HuH-7.5 (cell line): Measurements from ENCODE around the gene RBM19.
A peak's percentile ranks its signal among the peaks of the same experiment; 100 is the strongest.
"Not testable (repeated sequence)": the region's sequence is repeated elsewhere in the genome, so short reads cannot be mapped to it uniquely, and the experiment has no call there.

Experiments
- DNase-seq: peaks from one replicate; pipeline ENCODE4 v3.0.0; 2011; ENCODE audit warnings: low spot score

Gene RBM19

DNA sequence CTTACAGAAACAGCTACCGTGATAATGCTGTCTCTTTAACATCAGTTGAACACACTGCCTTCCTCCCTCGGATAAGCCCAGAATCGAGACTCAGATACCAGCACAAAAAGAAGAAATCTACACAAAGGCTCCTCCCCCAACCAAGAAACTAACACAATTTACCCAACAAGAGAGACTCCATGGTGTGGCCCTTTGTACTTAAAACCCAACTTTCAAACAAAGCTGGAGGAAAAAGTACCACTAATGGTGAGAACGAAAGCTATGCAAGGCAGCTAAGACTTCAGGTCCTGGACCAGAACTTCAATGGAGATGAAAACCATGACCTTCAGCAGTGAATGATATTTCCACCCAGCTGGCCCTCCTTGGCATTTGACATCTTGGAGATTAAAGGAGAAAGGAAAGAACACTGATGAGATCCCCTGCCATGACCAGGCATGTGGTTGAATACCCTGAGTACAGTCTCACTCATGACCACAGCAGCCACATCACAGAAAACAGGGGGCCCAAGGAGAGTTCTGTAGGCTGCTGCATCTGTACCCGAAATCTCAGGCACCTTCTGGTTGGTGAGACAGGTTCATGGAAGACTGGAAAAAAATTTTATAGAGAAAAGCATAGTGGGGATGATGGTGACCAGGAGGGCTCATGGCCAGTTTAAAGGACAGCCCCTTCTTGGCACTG, 36.7 kb downstream of the RBM19 start:
- no peak for DNase-seq

DNA sequence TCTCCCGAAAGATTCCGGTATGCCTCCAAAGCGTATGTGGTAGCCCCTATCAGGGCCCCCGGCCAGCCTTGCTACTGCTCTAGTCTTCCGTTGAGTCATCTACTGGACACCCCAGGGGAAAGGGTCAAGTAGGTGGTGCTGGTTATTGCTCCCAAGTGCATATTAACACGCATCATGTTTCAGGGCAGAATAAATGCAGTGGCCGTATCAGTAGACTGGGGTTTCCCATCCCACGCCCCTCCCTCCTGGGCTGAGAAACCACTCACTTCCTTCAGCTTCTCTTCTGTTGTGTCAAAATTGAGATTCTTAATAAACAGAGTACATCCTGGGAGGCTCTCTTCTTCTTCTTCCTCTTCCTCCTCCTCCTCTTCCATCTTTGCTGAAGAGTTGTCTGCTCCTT, 39.3 kb downstream of the RBM19 start:
- DNase-seq, result no peak

DNA sequence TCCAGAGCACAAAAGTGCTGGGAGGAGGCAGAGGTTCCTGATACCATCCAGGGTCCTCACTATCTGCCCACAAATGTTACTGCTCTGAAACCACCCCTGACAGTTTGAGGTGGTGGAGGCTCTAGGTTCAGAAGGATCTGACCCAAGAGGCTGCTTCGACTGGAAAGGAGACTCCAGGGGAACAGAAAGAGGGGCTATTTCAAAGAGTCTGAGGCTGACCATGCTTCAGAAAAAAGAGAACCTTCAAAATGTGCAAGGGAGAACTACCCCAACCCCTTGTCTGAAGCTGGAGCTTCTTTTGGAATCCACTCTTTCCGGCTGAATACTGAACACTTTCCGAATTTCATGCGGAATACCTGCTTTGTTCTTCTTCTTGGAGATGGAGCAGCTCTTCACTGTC, 41.8 kb downstream of the RBM19 start:
- DNase-seq, result no peak

DNA sequence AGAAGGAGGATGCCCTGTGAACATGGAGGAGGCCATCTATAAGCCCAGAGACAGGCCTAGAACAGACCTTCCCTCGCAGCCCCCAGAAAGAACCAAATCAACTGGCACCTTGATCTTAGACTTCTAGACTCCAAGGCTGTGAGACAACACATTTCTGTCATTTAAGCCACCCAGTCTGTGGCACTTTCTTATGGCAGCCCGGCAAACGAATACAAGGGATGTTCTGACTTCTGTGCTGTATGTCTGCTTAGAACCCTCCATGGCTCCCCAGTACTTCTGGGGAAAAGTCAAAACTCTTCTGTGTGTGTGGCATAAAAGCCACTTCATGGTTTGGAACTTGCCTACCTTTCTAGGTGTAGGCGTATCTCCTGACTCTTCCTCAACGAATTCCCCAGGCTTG, 42.9 kb downstream of the RBM19 start:
- DNase-seq, result no peak

DNA sequence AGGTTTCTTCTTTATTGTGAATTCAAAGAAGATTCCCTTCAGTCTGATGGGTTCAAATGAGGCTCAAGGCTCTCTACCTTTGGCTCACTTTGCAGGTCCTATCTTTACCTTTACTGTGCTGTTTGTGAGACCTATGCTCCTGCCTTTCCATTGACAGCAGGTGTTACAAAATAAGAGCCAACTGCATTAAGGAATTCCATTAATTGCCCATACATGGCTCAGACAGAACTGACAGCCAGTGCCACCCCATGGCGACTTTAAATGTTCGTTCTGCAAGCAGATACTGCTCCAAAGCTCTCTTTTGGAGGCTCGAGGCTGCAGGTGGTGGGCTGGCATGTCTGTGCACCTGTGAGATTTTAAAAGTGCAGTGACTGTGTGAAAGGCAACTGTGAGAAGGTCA, 44.7 kb downstream of the RBM19 start:
- no peak for DNase-seq

DNA sequence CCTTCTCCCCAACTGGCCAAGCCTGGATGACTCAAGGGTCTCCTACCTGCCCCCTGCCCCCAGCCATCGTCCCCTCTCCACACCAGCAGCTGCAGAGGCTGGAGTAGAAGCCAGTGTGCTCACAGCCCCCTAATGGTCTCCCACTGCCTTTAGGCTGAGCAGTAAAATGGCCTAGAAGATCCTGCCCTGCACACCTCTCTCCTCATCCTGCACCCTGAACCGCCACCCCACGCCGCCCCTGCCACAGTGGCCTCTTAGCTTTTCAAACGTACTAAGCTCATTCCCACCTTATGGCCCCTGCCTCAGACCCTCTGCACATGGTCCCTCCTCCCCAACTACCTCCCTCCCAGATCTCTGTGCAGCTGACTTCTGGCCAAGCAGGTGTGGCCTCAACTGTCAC, 46.3 kb downstream of the RBM19 start:
- DNase-seq, result no peak

DNA sequence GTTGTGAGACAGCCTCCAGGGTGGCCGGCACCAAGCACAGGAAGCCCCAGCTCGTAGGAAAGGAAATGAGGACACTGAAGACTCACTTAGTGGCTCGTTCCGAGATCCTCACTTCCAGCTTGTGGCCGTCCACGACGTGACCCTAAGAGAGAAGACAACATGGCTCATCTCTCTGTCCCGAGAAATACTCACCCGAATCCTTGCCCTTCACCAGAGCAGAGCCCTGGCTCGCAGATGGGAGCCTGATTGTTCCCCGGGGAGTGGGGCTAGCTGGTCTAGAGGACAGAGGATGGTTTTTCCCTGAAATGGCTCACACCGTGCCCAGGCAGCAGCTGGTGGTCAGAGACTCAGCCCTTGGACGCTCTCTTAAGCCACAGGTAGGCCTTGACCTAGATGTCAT, 47.8 kb downstream of the RBM19 start:
- no peak for DNase-seq

DNA sequence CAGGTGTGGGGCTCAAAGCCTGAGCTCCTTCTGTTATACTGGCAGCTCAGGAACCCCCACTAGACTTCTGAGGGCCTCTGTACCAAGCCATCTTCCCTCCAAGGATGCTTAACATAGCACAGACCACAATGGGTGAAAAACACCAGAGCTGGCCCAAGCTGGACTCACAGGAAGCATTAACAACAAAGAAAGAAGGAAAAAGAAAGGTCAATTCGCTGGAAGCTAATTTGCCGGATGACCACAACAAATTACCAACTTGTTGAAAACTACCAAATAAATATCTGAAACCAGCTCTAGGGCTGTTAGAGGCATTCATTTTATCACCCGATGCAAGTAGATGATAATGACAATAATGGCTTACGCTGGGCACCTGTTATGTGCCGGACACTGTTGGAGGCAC, 48.7 kb downstream of the RBM19 start:
- DNase-seq, result no peak

DNA sequence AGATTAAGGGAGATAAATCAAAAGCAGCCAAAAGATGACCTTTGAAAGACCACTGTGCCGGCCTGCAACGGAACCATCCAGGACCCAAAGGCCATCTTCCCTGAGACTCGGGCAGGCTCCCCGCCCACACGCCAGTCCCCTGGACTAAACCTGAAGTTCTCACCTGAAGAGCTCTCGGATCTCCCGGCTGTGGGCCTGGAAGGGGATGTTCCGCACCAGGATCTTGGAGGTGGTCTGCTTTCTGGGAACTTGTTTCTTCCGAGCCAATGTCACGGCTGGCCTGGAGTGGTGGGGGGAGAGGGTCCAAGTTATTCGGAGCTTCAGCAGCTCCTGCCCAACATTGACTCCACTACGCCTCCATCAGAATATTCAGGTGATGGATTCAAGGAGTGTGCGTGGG, 51.3 kb downstream of the RBM19 start:
- no peak for DNase-seq

DNA sequence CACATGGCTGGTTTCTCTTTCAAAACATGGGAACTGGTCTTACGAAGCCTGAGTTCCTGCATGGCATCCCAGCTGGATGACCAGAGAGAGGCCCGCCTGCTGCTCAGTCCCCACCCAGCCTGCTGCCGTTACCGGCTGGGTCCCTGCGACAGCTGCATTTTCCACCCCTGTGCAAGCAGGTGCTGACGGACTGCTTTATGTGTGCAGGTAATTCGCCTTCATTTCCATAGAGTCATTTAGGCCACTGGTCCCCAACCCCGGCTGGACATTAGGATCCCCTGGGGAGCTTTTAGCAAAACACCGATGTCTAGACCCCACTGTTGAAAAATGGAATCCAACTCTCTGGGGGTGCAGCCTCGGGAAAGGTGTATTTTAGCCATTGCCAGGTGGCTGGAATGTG, 51.9 kb downstream of the RBM19 start:
- DNase-seq, result no peak

DNA sequence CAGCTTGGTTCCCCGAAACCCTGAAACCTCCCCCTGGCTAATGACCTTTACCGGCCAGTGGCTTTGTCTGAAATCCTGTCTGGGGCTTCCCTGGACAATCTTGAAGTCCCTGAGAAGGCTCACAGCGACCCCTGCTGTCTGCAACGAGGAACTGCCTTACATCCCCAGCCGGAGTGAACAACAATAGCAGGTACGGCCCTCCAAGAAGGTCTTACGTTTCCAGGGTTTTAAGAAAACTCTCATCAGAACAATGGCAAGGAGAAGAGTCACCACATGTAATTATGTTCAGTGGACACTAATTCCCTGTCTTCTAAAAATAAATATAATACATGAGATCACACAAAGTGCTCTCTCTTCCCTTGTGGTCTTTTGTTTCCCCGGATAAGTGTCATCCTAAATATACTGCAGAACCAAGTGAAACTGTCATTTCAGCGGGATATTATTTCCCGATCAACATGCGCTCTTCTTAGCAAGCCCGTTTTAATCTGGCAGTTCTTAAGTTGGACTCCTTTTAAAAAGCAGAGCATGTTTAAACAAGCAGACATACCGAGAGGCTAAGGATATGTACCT, 53.3 kb downstream of the RBM19 start:
- DNase-seq, result peak; percentile 68

DNA sequence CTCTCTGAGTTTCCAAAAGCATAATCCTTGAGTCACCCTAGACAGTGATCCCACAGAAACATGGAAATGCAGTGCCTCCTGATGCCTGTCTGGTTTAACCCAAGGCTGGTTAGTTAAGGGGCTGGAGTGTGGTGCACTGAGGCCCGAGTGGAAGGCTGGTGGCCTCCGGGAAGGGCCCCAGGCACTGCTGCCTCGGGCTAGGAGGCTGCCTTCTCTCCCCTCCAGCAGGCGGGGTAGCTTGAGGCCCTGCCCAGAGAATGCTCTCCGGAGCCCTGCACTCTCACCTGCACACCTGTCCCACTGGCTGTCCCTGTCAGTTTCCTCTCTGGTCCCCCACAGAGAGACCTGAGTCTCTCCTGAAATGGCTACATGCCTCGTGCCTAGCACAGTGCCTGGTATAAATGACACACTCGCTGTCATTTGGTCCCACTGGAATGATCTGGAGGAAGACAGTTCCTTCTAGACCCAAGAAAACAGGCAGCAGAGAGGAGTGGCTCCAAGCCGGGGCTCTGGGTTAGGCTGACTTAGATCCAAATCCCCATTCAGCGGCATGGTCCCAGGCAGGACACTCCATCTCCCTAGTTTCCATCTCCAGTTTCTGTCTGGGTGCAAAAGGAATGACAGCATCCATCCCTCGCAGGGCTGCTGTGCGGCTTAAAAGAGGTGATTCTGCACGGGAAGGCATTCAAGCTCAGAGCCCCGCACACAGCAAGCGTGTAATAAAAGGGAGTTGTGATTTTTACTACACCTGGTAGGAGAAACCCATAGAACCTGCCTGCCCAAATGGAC, 54.0 kb downstream of the RBM19 start:
- no peak for DNase-seq

DNA sequence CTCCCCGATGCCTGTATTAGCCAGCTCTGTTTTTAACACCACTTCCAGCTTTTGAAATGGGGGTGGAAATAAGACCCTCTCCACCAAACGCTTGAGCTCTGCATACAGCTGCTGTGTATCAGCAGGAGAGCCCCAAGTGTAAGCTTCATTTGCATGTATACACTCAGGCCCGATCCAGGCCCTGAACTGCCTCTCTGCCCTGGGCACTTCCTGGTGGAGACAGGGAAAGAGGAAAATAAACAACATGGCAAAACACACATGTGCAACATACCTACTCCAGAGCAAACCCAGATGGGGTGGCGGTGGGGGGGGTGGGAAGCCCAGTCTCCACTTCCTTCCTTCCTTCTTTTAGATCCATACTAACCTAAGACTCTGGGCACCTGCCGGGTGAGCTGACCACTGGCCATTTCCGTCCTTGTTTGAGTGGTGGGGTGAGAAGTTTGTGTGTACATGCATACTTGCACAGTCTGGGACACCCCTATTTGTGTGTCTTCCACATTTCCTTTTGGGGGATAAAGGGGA, 55.3 kb downstream of the RBM19 start:
- DNase-seq, result no peak

DNA sequence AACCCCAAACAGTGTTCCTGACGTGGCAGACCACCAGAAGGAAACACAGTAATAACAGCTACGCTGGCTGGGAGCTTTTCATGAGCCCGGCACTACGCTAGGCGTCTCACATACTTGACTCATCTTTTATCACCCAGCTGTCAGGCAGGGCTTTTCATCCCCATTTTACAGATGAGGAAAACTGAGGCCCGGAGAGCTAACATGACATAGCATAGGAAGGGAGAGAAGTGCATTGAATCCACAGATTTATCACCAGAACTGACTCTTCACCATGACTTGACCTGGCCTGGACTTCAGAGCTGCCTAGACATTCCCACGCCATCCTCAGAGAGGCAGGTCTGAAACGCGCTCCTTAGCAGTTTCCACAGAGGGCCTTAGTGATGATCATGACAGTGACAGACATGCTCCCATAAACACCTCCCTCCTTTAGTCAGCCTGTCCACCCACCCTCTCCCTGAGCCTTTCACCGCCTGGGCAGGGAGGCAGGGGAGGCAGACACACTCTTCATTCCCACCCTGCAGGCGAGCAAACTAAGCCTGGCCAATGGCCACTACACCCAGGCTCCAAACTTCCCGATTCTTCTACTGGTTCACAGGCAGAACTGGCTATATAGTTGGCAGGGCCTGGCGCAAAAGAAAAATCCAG, 56.2 kb downstream of the RBM19 start:
- DNase-seq, result no peak

DNA sequence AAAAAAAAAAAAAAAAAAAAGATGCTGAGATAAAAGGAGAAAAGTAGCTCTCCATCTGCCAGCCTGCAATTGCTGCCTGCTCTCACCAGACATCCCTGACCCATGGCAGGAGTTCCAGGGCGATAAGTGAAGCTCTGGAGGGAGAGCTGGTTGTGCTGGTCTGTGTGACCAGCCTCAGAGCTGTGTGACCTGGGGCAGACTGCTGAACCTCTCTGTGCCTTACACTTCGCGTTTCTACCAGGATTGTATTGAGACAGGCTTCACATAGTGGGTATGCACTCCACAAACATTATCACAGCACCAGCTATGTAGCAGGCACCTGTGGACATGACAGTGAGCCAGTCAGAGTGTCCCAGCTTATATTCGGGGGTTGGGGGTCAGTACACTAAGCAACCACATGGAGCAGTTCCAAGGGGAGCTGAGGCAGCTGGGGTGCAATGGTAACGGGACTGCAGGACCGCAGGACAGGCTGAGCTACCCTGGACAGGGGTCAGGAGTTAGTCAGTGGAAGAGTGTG, 57.5 kb downstream of the RBM19 start:
- DNase-seq, result no peak

DNA sequence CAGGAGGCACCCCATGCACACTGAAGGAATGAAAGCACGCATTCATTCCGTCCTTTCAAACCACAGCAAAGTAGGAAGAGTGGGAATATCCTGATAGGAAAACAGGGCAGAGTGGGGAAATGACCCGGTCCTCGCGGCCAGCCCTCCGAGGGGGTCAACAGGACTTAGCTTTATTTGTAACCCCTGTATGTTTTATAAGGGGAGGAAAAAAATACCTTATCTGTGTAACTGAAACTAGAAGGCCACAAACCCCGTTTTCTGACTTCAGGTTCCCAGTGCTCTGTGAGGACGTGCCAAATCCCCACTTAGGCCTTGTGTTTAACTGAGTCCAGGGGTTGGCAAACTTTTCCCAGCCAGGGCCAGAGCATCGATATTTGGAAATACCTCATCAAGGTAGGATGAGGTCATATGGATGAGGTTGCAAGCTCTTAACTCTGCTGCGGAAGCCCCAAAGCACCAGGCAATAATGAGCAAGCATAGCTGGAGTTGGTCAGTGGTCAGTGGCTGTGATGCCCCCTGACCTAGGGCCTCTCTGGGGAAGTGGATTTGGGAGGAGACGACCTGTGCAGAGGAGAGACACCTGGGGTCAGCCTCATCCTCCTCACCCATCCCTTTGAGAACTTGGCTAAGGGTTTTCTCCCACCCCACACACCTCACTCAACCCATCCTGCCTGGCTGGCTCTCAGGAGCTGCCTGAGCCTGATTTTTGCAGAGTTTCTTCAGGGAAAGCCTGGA, 58.5 kb downstream of the RBM19 start:
- DNase-seq, result no peak

DNA sequence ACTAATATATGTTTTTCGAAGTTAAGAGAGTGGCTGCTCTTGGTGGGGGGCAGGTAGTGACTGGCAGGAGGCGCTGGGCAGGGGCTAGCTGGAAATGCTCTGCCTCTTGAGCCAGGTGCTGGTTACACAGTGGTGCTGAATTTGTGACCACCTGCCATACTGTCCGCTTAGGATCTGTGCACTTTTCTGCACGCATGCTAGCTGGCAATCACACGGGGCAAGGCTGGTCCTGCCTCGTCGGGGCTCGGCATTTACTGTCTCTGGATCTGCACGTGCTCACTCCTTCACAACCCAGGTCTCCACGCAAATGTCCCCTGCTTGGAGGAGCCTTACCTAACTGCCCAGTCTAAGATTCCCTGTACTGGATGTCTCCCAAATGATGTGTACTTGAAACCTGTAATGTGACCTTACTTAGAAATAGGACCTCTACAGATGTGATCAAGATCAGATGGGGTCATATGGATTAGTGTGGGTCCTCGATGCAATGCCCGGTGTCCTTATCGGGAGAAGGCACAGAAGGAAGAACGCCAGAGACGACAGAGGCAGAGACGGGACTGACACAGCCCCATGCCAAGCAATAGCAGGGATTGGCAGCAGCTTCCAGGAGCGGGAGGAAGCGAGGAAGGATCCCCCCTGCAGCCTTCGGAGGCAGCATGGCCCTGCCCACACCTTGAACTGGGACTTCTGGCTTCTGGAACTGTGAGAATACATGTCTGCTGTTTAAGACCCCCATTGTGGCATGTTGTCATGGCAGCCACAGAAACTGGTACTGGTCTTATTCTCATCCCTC, 59.5 kb downstream of the RBM19 start:
- no peak for DNase-seq

DNA sequence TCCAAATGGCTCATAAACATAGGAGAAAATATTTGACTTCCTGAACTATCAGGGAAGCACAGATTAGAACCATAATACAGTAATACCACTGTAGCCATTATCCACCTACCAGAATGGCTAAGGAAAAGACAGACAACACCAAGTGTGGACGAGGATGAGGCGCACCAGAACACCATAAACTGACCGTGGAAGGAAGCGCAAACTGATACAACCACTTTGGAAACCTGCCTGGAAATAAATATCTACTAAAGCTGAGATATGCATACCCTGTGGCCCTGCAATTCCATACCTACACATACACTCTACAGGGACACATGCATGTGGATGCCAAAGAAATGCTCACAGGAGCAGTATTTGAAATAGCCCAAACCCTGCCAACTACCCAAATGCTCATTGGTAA, 60.3 kb downstream of the RBM19 start:
- no peak for DNase-seq

DNA sequence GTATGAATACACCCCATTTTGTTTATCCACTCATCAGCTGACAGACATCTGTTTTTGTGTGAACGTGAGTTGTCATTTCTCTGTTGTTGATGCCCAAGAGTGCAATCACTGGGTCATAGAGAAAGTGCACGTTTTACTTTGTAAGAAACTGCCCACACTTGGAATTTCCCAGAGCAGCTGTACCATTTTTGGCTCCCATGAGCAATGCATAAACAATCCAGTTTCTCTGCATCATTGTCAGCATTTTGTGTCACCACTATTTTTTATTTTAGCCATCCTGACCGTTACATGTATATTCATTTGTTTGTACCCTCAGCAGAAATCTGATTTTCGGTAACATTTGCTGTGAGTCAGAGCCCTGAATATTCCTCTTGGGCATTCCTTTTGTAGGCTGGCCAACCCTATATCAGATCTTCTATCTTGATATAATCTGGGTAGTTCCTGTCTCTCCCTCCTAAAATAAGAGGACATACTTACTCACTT, 62.7 kb downstream of the RBM19 start:
- no peak for DNase-seq

DNA sequence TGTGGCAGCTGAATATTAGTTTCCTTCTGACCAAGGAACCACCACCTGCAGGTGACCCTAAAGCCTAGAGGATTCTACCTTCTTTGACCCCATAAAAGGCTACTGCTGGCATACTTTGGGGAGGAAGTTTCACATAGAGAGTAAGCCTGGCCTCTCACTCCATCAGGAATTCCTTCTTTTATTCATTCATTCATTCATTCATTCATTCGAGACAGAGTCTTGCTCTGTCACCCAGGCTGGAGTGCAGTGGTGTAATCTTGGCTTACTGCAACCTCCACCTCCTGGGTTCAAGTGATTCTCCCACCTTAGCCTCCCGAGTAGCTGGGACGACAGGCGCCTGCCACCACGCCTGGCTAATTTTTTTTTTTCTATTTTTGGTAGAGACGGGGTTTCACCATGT, 64.8 kb downstream of the RBM19 start:
- not testable (repeated sequence) for DNase-seq

DNA sequence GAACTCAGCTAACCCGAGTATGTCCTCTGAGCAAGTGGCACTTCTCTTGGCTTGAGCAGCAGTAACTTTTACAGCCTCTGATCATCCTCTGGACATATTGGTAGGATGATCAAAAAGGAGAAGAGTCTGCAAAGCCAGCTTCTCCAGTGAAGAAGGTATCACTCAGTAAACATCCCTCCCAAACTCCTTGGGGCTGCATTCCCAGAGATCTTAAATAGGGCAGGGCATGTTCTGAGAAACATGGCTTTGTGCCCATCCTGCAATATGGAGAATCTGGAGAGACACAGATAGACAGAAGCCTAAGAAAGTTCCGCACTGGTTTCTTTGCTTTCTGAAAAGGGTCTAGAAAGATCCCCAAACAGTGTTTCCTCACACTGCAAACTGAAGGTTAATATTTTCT, 65.4 kb downstream of the RBM19 start:
- no peak for DNase-seq
